ENCODE results near the gene SPESP1. TPM values are rescaled to one million over a fixed set of nuclear protein-coding genes. Genes with fewer than 3 reads are reported as not detected.

The SPESP1 gene
- polyA plus RNA-seq, 1 of the 3 experiments (the other 2 are of a cell fraction), result not detected

GRCh38 chr15:68986322-68986721 lies 56.0 kb downstream of the SPESP1 start:
- DNase-seq, result no peak
- Histone ChIP-seq H3K27ac (ENCODE audit: low read depth in 2 of 2, low read length in 1 of 2) (no peak overlapping the region), H2AFZ (ENCODE audit: low read depth) (no peak overlapping the region), H3K4me1 (ENCODE audit: control insufficient read depth in 1 of 2, insufficient read depth in 2 of 2, low read depth in 1 of 2, low read length in 1 of 2) (peaks cover 0 to 13% of the 10 kb centered on the region in 2 experiments; a peak in 2 of 4 replicates), H3K36me3 (replicated peaks in 1 of 2; ENCODE audit: control insufficient read depth in 1 of 2, insufficient read depth in 2 of 2, low read length in 1 of 2) (no peaks in the 10 kb centered on the region), H3K4me3 (ENCODE audit: low read depth in 2 of 2, low read length in 1 of 2) (no peak overlapping the region), H3K79me2 (ENCODE audit: insufficient read depth) (no peaks in the 10 kb centered on the region), H4K20me1 (ENCODE audit: insufficient read depth) (no peaks in the 10 kb centered on the region), H3K4me2 (no peak overlapping the region), H3F3A (replicated peaks; ENCODE audit: insufficient read depth) (no peaks in the 10 kb centered on the region), H3K9me2 (no peaks in the 10 kb centered on the region), H3K9ac (no peak overlapping the region), H3K27me3 (ENCODE audit: insufficient read depth) (peaks cover 6% of the 10 kb centered on the region; the same call in 1 of the 2 replicates), H3K9me3 (no peaks in the 10 kb centered on the region)
- ChIA-PET POLR2A (no interaction called here), CTCF (interaction anchor here (1.0 to 2.0 kb wide), 4 partner anchors 9 to 111 kb away, joined by 3 to 5 read pairs (median 4); no protein-coding TSS in a partner anchor)
- 53% methylated on average over 5 of the region's 5 CpGs for WGBS (ENCODE audit: low lambda C conversion rate)
- TF ChIP-seq, protein P1, sequence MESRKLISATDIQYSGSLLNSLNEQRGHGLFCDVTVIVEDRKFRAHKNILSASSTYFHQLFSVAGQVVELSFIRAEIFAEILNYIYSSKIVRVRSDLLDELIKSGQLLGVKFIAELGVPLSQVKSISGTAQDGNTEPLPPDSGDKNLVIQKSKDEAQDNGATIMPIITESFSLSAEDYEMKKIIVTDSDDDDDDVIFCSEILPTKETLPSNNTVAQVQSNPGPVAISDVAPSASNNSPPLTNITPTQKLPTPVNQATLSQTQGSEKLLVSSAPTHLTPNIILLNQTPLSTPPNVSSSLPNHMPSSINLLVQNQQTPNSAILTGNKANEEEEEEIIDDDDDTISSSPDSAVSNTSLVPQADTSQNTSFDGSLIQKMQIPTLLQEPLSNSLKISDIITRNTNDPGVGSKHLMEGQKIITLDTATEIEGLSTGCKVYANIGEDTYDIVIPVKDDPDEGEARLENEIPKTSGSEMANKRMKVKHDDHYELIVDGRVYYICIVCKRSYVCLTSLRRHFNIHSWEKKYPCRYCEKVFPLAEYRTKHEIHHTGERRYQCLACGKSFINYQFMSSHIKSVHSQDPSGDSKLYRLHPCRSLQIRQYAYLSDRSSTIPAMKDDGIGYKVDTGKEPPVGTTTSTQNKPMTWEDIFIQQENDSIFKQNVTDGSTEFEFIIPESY (IDR thresholded peaks at IDR 0.05; ENCODE audit: borderline replicate concordance, low read depth), result no peak
- no peak for TF ChIP-seq GATA2 (CRISPR knock-in tag; IDR thresholded peaks at IDR 0.05)
- TF ChIP-seq USF2 (IDR thresholded peaks at IDR 0.05; ENCODE audit: borderline replicate concordance, low read depth, low read length), result no peak
- no peak for TF ChIP-seq SIN3A (IDR thresholded peaks at IDR 0.05; ENCODE audit: borderline replicate concordance, low read depth, low read length)
- no peak for TF ChIP-seq FOXM1 (IDR thresholded peaks at IDR 0.05; ENCODE audit: low read depth)
- no peak for TF ChIP-seq TAF1 (IDR thresholded peaks at IDR 0.05; ENCODE audit: borderline replicate concordance, low read depth, low read length)
- TF ChIP-seq, protein P2, sequence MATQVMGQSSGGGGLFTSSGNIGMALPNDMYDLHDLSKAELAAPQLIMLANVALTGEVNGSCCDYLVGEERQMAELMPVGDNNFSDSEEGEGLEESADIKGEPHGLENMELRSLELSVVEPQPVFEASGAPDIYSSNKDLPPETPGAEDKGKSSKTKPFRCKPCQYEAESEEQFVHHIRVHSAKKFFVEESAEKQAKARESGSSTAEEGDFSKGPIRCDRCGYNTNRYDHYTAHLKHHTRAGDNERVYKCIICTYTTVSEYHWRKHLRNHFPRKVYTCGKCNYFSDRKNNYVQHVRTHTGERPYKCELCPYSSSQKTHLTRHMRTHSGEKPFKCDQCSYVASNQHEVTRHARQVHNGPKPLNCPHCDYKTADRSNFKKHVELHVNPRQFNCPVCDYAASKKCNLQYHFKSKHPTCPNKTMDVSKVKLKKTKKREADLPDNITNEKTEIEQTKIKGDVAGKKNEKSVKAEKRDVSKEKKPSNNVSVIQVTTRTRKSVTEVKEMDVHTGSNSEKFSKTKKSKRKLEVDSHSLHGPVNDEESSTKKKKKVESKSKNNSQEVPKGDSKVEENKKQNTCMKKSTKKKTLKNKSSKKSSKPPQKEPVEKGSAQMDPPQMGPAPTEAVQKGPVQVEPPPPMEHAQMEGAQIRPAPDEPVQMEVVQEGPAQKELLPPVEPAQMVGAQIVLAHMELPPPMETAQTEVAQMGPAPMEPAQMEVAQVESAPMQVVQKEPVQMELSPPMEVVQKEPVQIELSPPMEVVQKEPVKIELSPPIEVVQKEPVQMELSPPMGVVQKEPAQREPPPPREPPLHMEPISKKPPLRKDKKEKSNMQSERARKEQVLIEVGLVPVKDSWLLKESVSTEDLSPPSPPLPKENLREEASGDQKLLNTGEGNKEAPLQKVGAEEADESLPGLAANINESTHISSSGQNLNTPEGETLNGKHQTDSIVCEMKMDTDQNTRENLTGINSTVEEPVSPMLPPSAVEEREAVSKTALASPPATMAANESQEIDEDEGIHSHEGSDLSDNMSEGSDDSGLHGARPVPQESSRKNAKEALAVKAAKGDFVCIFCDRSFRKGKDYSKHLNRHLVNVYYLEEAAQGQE (IDR thresholded peaks at IDR 0.05; ENCODE audit: low read depth, low read length), result no peak
- TF ChIP-seq, protein P3, sequence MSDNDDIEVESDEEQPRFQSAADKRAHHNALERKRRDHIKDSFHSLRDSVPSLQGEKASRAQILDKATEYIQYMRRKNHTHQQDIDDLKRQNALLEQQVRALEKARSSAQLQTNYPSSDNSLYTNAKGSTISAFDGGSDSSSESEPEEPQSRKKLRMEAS (IDR thresholded peaks at IDR 0.05; ENCODE audit: low read depth), result no peak
- no peak for TF ChIP-seq EP300 (IDR thresholded peaks at IDR 0.05; ENCODE audit: borderline replicate concordance in 1 of 2, low read depth in 1 of 2, low read length in 1 of 2)
- TF ChIP-seq, protein P4, sequence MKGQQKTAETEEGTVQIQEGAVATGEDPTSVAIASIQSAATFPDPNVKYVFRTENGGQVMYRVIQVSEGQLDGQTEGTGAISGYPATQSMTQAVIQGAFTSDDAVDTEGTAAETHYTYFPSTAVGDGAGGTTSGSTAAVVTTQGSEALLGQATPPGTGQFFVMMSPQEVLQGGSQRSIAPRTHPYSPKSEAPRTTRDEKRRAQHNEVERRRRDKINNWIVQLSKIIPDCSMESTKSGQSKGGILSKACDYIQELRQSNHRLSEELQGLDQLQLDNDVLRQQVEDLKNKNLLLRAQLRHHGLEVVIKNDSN (IDR thresholded peaks at IDR 0.05; ENCODE audit: borderline replicate concordance, low read depth), result no peak
- TF ChIP-seq MXI1 (IDR thresholded peaks at IDR 0.05; ENCODE audit: low read depth, low read length), result no peak
- no peak for TF ChIP-seq JUND (IDR thresholded peaks at IDR 0.05)
- TF ChIP-seq MEF2A (IDR thresholded peaks at IDR 0.05; ENCODE audit: borderline replicate concordance, low read depth), result no peak
- no peak for TF ChIP-seq RCOR1 (IDR thresholded peaks at IDR 0.05; ENCODE audit: low read length)
- no peak for TF ChIP-seq TEAD4 (IDR thresholded peaks at IDR 0.05; ENCODE audit: borderline replicate concordance, insufficient read depth)
- TF ChIP-seq TCF12 (IDR thresholded peaks at IDR 0.05), result no peak
- no peak for TF ChIP-seq FOXJ3 (CRISPR knock-in tag; IDR thresholded peaks at IDR 0.05)
- TF ChIP-seq IRF3 (IDR thresholded peaks at IDR 0.05; ENCODE audit: low read depth, low read length), result no peak
- no peak for TF ChIP-seq NRF1 (IDR thresholded peaks at IDR 0.05; ENCODE audit: low read depth, low read length)
- no peak for TF ChIP-seq ELF1 (IDR thresholded peaks at IDR 0.05)
